Right ventricle myocardium inferior (tissue), 1 donor: Measurements from ENCODE around the gene PIGT. TPM values are rescaled to one million over a fixed set of nuclear protein-coding genes. Genes with fewer than 3 reads are reported as not detected.

Source experiments
- ATAC-seq: fragments of 200-7000 bp; cut with Tn5 transposase; one replicate; pipeline ENCODE4 v1.9.1; 2020; ENCODE audit warnings: mild to moderate bottlenecking, moderate library complexity
- DNase-seq: peaks from one replicate; pipeline ENCODE4 v3.0.0; 2021; ENCODE audit errors: missing footprints
- intact Hi-C: fragments of 100-400 bp; cut with DNase I; formaldehyde crosslinking; loops from one replicate; pipeline ENCODE4 v1.11.0; 2022
- total RNA-seq: library from RNA; stranded (reverse); fragmentation: NEBNext Ultra II Directional; extraction: Animal tissue kit (Norgen Biotek cat#: 25700); gene quantifications from one replicate; pipeline ENCODE4 v1.2.1, GENCODE V29; 2021
- donor health status: DM: no; HTN: yes; CAD: no; lungs with severe emphysema.

The PIGT gene
- total RNA-seq, 1 donor from 2014 or later: 114 TPM

- intact Hi-C loops: no loop called here
- ATAC-seq: no peak
Observed at GRCh38 chr20:45394221-45395113, 21.5 kb upstream of the PIGT start.

GRCh38 chr20:45395114-45395415, 20.9 kb upstream of the PIGT start:
- intact Hi-C loops: no loop called here
- ATAC-seq (no peak), DNase-seq (no peak)

More at GRCh38 chr20:45394221-45395113, 21.5 kb upstream of the PIGT start:
- no peak for DNase-seq

- intact Hi-C loops: no loop called here
- ATAC-seq: no peak
- DNase-seq: no peak
Observed at GRCh38 chr20:45399018-45399417, 16.9 kb upstream of the PIGT start.

- ATAC-seq: no peak
- no peak for DNase-seq
- intact Hi-C loops: no loop called here
Observed at GRCh38 chr20:45400346-45401031, 15.5 kb upstream of the PIGT start.

- ATAC-seq (no peak), DNase-seq (no peak)
- intact Hi-C loops: no loop called here
Observed at GRCh38 chr20:45402946-45403345, 13.0 kb upstream of the PIGT start.

- no peak for DNase-seq
- intact Hi-C loops: no loop called here
- no peak for ATAC-seq
Observed at GRCh38 chr20:45404438-45404837, 11.5 kb upstream of the PIGT start.

GRCh38 chr20:45405571-45406259, 10.2 kb upstream of the PIGT start:
- no peak for DNase-seq
- intact Hi-C loops: loop anchor here (2.0 to 5.0 kb wide), 3 partner anchors 33 to 63 kb away; partner anchors contain the start of gene SYS1
- peak; percentile 9 for ATAC-seq

GRCh38 chr20:45406260-45407066, 9.5 kb upstream of the PIGT start:
- intact Hi-C loops: loop anchor here (1.0 to 5.0 kb wide), 4 partner anchors 13 to 64 kb away; partner anchors contain the start of gene SYS1

GRCh38 chr20:45407067-45407745, 8.7 kb upstream of the PIGT start:
- intact Hi-C loops: loop anchor here (1.0 to 5.0 kb wide), 4 partner anchors 12 to 65 kb away; partner anchors contain the start of gene SYS1
- peak; percentile 55 for ATAC-seq

More at GRCh38 chr20:45406260-45407066, 9.5 kb upstream of the PIGT start:
- DNase-seq (peak; percentile 85), ATAC-seq (peak; percentile 64)

GRCh38 chr20:45407783-45408645, 7.9 kb upstream of the PIGT start, which contains the start of gene DBNDD2:
Gene DBNDD2, plus strand, starts transcription at chr20:45408289. Its CDS starts 179 bp downstream, at chr20:45408468.
- DNase-seq (no peak), ATAC-seq (peak; percentile 71)
- intact Hi-C loops: loop anchor here (1.0 to 5.0 kb wide), 4 partner anchors 11 to 66 kb away; partner anchors contain the start of gene SYS1

More at GRCh38 chr20:45407067-45407745, 8.7 kb upstream of the PIGT start:
- DNase-seq: peak; percentile 80

GRCh38 chr20:45408646-45409213, 7.2 kb upstream of the PIGT start:
- no peak for DNase-seq
- intact Hi-C loops: loop anchor here (5.0 kb wide), 1 partner anchor 66 kb away; no protein-coding TSS in a partner anchor
- no peak for ATAC-seq

- DNase-seq: no peak
- ATAC-seq: no peak
- intact Hi-C loops: loop anchor here (5.0 kb wide), 1 partner anchor 67 kb away; no protein-coding TSS in a partner anchor
Observed at GRCh38 chr20:45409521-45410272, 6.2 kb upstream of the PIGT start.

- ATAC-seq (no peak), DNase-seq (no peak)
- intact Hi-C loops: loop anchor here (1.0 kb wide), 1 partner anchor 11 kb away; no protein-coding TSS in a partner anchor
Observed at GRCh38 chr20:45410887-45411286, 5.1 kb upstream of the PIGT start.

- intact Hi-C loops: no loop called here
Observed at GRCh38 chr20:45412653-45413052, 3.3 kb upstream of the PIGT start.

GRCh38 chr20:45413479-45413878, 2.5 kb upstream of the PIGT start:
- intact Hi-C loops: no loop called here
- DNase-seq: no peak
- ATAC-seq: no peak

More at GRCh38 chr20:45412653-45413052, 3.3 kb upstream of the PIGT start:
- no peak for ATAC-seq
- DNase-seq: no peak

GRCh38 chr20:45416917-45417316, 976 bp downstream of the PIGT start:
- intact Hi-C loops: no loop called here
- ATAC-seq: no peak
- no peak for DNase-seq
